Hepatocyte (in vitro differentiated cells): ENCODE results near the gene TBCK. TPM values are rescaled to one million over a fixed set of nuclear protein-coding genes. Genes with fewer than 3 reads are reported as not detected.
A peak's percentile ranks its signal among the peaks of the same experiment; 100 is the strongest.

Experiments
- DNase-seq: peaks from one replicate; pipeline ENCODE4 v3.0.0-alpha.2; 2016; ENCODE audit warnings: low spot score
- H2AFZ ChIP-seq: fragments of 200-600 bp; sonication (generic); 2 replicates; pipeline ENCODE4 v1.6.0; 2016; ENCODE audit warnings: antibody characterized with exemption, mild to moderate bottlenecking
- H3K27ac ChIP-seq: fragments of 200-600 bp; sonication (generic); 2 replicates; pipeline ENCODE4 v1.5.1; 2016; ENCODE audit warnings: mild to moderate bottlenecking
- H3K27me3 ChIP-seq: fragments of 200-600 bp; sonication (generic); 2 replicates; pipeline ENCODE4 v1.6.1; 2016
- H3K36me3 ChIP-seq: fragments of 200-600 bp; sonication (generic); replicated peaks from 2 replicates; pipeline ENCODE4 v1.5.1; 2016; ENCODE audit warnings: low read depth; ENCODE audit not compliant: insufficient read depth
- H3K4me1 ChIP-seq: fragments of 200-600 bp; sonication (generic); 2 replicates; pipeline ENCODE4 v1.5.1; 2016; ENCODE audit warnings: mild to moderate bottlenecking, moderate library complexity; ENCODE audit not compliant: insufficient read depth
- H3K4me2 ChIP-seq: fragments of 200-600 bp; sonication (generic); 2 replicates; pipeline ENCODE4 v1.6.0; 2016
- H3K4me3 ChIP-seq: fragments of 200-600 bp; sonication (generic); 2 replicates; pipeline ENCODE4 v1.5.1; 2016; ENCODE audit warnings: mild to moderate bottlenecking
- H3K79me2 ChIP-seq: fragments of 200-600 bp; sonication (generic); 2 replicates; pipeline ENCODE4 v1.6.0; 2017; ENCODE audit warnings: mild to moderate bottlenecking
- H3K9me2 ChIP-seq: fragments of 200-600 bp; sonication (generic); replicated peaks from 2 replicates; pipeline ENCODE4 v1.6.0; 2017; ENCODE audit warnings: mild to moderate bottlenecking; ENCODE audit not compliant: insufficient read depth
- H3K9me3 ChIP-seq: fragments of 200-600 bp; sonication (generic); 2 replicates; pipeline ENCODE4 v1.5.1; 2016; ENCODE audit warnings: low read depth, mild to moderate bottlenecking
- H4K20me1 ChIP-seq: fragments of 200-600 bp; sonication (generic); 2 replicates; pipeline ENCODE4 v1.6.0; 2016; ENCODE audit warnings: mild to moderate bottlenecking; ENCODE audit not compliant: insufficient read depth, poor library complexity, severe bottlenecking
- CTCF ChIP-seq: fragments of 200-600 bp; sonication (generic); IDR thresholded peaks from 2 replicates; pipeline ENCODE4 v1.5.1; 2016; ENCODE audit warnings: antibody characterized with exemption, mild to moderate bottlenecking; ENCODE audit not compliant: poor library complexity
- EZH2 ChIP-seq: fragments of 200-600 bp; sonication (generic); IDR thresholded peaks from 2 replicates; pipeline ENCODE4 v1.6.1; 2016; ENCODE audit warnings: antibody characterized with exemption, mild to moderate bottlenecking, borderline replicate concordance
- EZH2phosphoT487 ChIP-seq: fragments of 200-600 bp; sonication (generic); IDR thresholded peaks from one replicate; pipeline ENCODE4 v1.6.1; 2018; ENCODE audit warnings: antibody characterized with exemption, mild to moderate bottlenecking, low read depth, moderate library complexity; ENCODE audit not compliant: unreplicated experiment, severe bottlenecking
- WGBS: methylation state at CpG from one replicate; pipeline ENCODE4 v1.1.6; 2016; ENCODE audit warnings: low lambda C conversion rate; ENCODE audit errors: missing lambda C conversion rate; 5-methylcytosine and 5-hydroxymethylcytosine counted together
- polyA plus RNA-seq: library from polyadenylated mRNA; unstranded; fragments of >200 nt; fragmentation: Nextera tagmentation; extraction: Ambion mirVana; gene quantifications from 2 replicates; pipeline ENCODE4 v1.2.1, GENCODE V29; 2016
- total RNA-seq: library from RNA; depleted of rRNA; stranded (reverse); fragments of >200 nt; gene quantifications from 2 replicates; pipeline ENCODE4 v1.2.3, GENCODE V29; 2014

The TBCK gene
- total and polyA plus RNA-seq, 2 experiments from 2014 or later = 19.8 to 49.7 TPM

- Histone ChIP-seq H3K9me2 (no peaks in the 10 kb centered on the region), H3K27ac (no peak overlapping the region), H3K4me2 (no peak overlapping the region), H4K20me1 (no peaks in the 10 kb centered on the region), H3K27me3 (no peaks in the 10 kb centered on the region), H3K79me2 (peaks cover 3% of the 10 kb centered on the region), H3K4me3 (no peak overlapping the region), H3K4me1 (peaks cover 4% of the 10 kb centered on the region), H3K9me3 (no peaks in the 10 kb centered on the region), H2AFZ (no peak overlapping the region), H3K36me3 (no peaks in the 10 kb centered on the region)
- TF ChIP-seq CTCF = no peak
- no peak for TF ChIP-seq EZH2
- TF ChIP-seq EZH2phosphoT487 = no peak
- over 99% methylated on average over 5 of the region's 5 CpGs for WGBS
- no peak for DNase-seq
Measured at GRCh38 chr4:106291678-106292077, 24.3 kb downstream of the TBCK start.

DNA sequence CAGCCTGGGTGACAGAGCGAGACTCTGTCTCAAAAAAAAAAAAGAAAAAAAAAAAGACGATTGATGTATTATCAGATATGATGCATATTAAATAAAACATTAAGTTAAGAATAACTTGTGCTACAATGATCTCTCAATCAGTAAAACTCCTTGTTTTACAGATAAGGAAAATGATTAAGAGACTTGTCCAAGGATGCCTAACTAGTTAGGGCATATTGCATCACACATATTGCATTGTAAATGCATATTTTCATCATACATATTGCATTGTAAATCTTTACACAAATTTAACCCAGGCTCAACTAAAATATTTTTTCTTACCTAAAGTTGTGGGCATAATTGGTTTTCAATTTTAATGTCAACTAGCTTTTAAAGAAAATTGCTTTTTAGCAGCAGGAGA is 26.3 kb downstream of the TBCK start:
- H3K9me3 ChIP-seq = no peaks in the 10 kb centered on the region
- WGBS = 97% methylated on average over 2 of the region's 2 CpGs
- H3K4me1 ChIP-seq = peaks cover 4% of the 10 kb centered on the region
- no peak for DNase-seq
- no peak overlapping the region for H3K27ac ChIP-seq
- no peaks in the 10 kb centered on the region for H4K20me1 ChIP-seq
- H3K4me3 ChIP-seq = no peak overlapping the region
- no peak for TF ChIP-seq EZH2
- no peak for TF ChIP-seq CTCF
- no peak for TF ChIP-seq EZH2phosphoT487
- H2AFZ ChIP-seq = no peak overlapping the region
- H3K27me3 ChIP-seq = no peaks in the 10 kb centered on the region
- H3K9me2 ChIP-seq = no peaks in the 10 kb centered on the region
- H3K79me2 ChIP-seq = peaks cover 3% of the 10 kb centered on the region
- no peaks in the 10 kb centered on the region for H3K36me3 ChIP-seq
- no peak overlapping the region for H3K4me2 ChIP-seq

GRCh38 chr4:106287353-106287969 is 28.5 kb downstream of the TBCK start:
- H3K4me3 ChIP-seq = no peak overlapping the region
- peak overlapping the region; percentile 81 for H3K27ac ChIP-seq
- peaks cover 3% of the 10 kb centered on the region for H3K79me2 ChIP-seq
- peak; percentile 71 for DNase-seq
- H3K4me1 ChIP-seq = peaks cover 4% of the 10 kb centered on the region
- no peaks in the 10 kb centered on the region for H4K20me1 ChIP-seq
- H3K4me2 ChIP-seq = no peak overlapping the region
- no peaks in the 10 kb centered on the region for H3K36me3 ChIP-seq
- no peaks in the 10 kb centered on the region for H3K9me3 ChIP-seq
- no peak for TF ChIP-seq CTCF
- no peak for TF ChIP-seq EZH2phosphoT487
- no peak for TF ChIP-seq EZH2
- H3K27me3 ChIP-seq = no peaks in the 10 kb centered on the region
- no peak overlapping the region for H2AFZ ChIP-seq
- H3K9me2 ChIP-seq = no peaks in the 10 kb centered on the region
